Ascending aorta (tissue), 2 donors: ENCODE results near the gene OR2T5. TPM values are rescaled to one million over a fixed set of nuclear protein-coding genes. Genes with fewer than 3 reads are reported as not detected.
"Not testable (repeated sequence)": the region's sequence is repeated elsewhere in the genome, so short reads cannot be mapped to it uniquely, and the experiment has no call there.

Experiments used
- DNase-seq, 2 donors: peaks; one replicate each; pipeline ENCODE4 v3.0.0-alpha.2; 2019; ENCODE audit warnings: low spot score in 2 of 2
- H3K27ac ChIP-seq, 2 donors: fragments of 200-600 bp; sonication (generic); one replicate each; pipeline ENCODE4 v1.5.1; 2016 to 2017; ENCODE audit warnings: mild to moderate bottlenecking in 1 of 2
- H3K27me3 ChIP-seq: fragments of 200-600 bp; sonication (generic); one replicate; pipeline ENCODE4 v1.5.1; 2017
- H3K36me3 ChIP-seq, 2 donors: fragments of 200-600 bp; sonication (generic); one replicate each; pipeline ENCODE4 v1.5.1; 2016
- H3K4me1 ChIP-seq, 2 donors: fragments of 200-600 bp; sonication (generic); one replicate each; pipeline ENCODE4 v1.5.1; 2016 to 2017; ENCODE audit warnings: mild to moderate bottlenecking in 1 of 2
- H3K4me3 ChIP-seq, 2 donors: fragments of 200-600 bp; sonication (generic); one replicate each; pipeline ENCODE4 v1.5.1; 2016 to 2017; ENCODE audit warnings: mild to moderate bottlenecking in 1 of 2
- H3K9me3 ChIP-seq, 2 donors: fragments of 200-600 bp; sonication (generic); one replicate each; pipeline ENCODE4 v1.5.1; 2016
- intact Hi-C: fragments of 100-400 bp; cut with DNase I; formaldehyde crosslinking; loops from one replicate; pipeline ENCODE4 v1.15.1; 2023
- total RNA-seq: library from RNA; depleted of rRNA; stranded (reverse); fragments of >200 nt; gene quantifications from one replicate; pipeline ENCODE4 v1.1.0, GENCODE V29; 2016

The OR2T5 gene
- total RNA-seq, result not detected

- H3K4me3 ChIP-seq, H3K36me3 ChIP-seq, H3K27ac ChIP-seq, H3K4me1 ChIP-seq, H3K27me3 ChIP-seq, DNase-seq, intact Hi-C loops, H3K9me3 ChIP-seq: not testable (repeated sequence)
These were observed at the start of gene OR2T5 for GRCh38 chr1:248488289-248488688. TSS of gene OR2T5 (plus strand) at chr1:248488589. CDS start at chr1:248488589, 0 bp downstream.

GRCh38 chr1:248438668-248439067 lies 49.7 kb upstream of the OR2T5 start:
- DNase-seq, H3K4me3 ChIP-seq, H3K4me1 ChIP-seq: not testable (repeated sequence)

DNA sequence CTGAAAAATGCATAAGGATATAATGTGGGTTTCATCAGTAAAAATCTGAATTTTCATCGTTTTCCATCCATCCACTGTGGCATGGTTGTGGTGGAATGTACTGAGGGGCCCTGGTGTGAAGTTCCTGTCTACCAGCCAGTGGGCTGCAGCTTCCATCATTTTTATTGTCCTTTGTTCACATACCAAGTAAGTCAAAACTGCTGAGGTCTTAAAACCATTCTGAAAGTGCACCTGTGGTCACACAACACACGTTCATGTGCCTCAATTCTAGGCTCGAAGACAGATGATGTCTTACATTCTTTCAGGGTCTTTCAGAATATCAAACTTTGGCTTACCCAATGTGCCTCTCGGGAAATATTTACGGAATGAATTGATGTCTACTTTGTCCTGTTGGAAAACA lies 49.1 kb upstream of the OR2T5 start:
- intact Hi-C loops, H3K4me3 ChIP-seq, H3K36me3 ChIP-seq, H3K27ac ChIP-seq, H3K27me3 ChIP-seq, H3K9me3 ChIP-seq, DNase-seq, H3K4me1 ChIP-seq: not testable (repeated sequence)

More at GRCh38 chr1:248438668-248439067, 49.7 kb upstream of the OR2T5 start:
- H3K9me3 ChIP-seq, H3K27ac ChIP-seq, intact Hi-C loops, H3K36me3 ChIP-seq, H3K27me3 ChIP-seq: not testable (repeated sequence)

DNA sequence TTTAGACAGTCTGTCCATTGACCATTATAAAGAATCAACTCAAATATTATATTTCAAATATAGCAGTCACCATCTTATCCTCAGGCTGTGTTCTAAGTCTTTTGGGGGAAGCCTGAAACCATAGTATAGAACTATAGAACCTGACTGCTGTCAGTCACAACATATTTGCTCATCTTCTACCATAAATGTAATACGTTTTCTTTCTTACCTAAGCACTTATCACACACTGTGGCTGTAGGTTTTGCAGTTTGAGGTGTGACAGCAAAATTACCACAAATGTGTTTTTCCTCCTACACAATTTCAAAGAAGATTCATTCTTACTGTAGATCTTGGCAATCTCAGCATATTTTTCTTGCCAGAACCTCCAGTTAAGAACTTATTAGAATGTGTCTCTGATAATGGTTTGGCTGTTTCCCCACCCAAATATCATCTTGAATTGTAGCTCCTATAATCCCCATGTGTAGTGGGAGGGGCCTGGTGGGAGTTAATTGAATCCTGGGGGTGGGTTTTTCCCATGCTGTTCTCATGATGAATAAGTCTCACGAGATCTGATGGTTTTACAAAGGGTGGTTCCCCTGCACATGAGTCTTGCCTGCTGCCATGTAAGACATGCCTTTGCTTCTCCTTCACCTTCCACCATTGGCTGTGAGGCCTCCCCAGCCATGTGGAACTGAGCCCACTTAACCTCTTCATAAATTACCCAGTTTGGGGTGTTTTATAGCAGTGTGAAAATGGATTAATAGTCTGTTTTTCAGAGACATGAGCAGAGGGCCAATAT lies 45.7 kb upstream of the OR2T5 start:
- H3K4me1 ChIP-seq, H3K27ac ChIP-seq, DNase-seq, H3K27me3 ChIP-seq, intact Hi-C loops, H3K4me3 ChIP-seq, H3K9me3 ChIP-seq, H3K36me3 ChIP-seq: not testable (repeated sequence)

DNA sequence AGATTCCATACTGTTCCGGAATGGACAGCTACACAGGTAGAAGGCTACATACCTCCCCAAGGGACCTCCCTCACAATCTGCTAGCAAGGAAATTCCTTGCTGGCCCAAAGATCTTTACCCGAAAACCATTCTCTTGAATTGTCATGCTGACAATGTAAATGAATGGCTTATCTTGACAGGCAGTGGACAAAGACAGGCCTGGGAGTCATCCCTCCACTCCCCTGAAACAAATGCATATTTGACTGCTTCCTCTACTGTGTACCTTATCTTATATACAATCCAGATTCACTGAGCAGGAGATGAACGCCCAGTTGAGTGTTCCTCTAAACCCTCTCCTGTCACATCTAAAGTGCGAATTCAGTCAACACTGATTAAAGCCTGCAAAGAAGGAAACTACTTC lies 43.8 kb upstream of the OR2T5 start:
- H3K4me1 ChIP-seq, intact Hi-C loops, DNase-seq, H3K9me3 ChIP-seq, H3K27ac ChIP-seq, H3K27me3 ChIP-seq, H3K4me3 ChIP-seq, H3K36me3 ChIP-seq: not testable (repeated sequence)

- H3K4me3 ChIP-seq, H3K4me1 ChIP-seq, H3K27ac ChIP-seq, H3K36me3 ChIP-seq, H3K9me3 ChIP-seq, H3K27me3 ChIP-seq, DNase-seq, intact Hi-C loops: not testable (repeated sequence)
These were observed 43.0 kb upstream of the OR2T5 start, which contains the start of gene OR2T2 for GRCh38 chr1:248445399-248445798. TSS of gene OR2T2 (plus strand) at chr1:248445637. CDS start at chr1:248452798, 7,161 bp downstream.

DNA sequence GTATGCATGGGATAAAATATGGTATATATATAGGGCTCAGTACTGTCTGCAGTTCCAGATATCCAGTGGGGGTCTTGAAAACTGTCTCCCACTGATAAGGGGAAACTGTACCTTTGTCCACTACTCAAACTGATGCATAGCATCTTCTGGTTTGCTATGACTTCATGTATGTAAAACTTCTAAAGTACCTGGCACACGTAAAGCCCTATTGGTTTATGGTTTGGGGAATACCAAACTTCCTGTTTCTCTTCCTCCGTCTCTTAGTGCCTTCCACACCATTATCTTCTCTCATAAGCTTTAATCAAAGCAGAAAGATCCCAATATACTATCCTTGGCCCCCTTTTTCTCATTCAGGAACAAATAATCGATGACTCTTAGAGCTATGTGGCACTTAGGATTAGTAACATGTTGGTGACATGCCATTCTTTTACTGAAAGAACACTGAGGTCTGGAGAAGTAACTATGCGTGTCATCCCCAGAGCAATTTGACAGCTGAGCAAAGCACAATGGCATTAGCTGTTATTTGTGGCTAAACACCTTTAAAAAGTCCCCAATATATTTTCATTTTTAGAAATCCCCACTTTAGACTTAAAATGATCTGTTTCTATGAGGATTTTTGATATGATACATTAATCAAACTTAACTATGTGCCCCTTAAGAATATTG lies 39.8 kb upstream of the OR2T5 start:
- H3K4me1 ChIP-seq, H3K36me3 ChIP-seq, H3K9me3 ChIP-seq, H3K27me3 ChIP-seq, H3K27ac ChIP-seq, H3K4me3 ChIP-seq, intact Hi-C loops, DNase-seq: not testable (repeated sequence)

DNA sequence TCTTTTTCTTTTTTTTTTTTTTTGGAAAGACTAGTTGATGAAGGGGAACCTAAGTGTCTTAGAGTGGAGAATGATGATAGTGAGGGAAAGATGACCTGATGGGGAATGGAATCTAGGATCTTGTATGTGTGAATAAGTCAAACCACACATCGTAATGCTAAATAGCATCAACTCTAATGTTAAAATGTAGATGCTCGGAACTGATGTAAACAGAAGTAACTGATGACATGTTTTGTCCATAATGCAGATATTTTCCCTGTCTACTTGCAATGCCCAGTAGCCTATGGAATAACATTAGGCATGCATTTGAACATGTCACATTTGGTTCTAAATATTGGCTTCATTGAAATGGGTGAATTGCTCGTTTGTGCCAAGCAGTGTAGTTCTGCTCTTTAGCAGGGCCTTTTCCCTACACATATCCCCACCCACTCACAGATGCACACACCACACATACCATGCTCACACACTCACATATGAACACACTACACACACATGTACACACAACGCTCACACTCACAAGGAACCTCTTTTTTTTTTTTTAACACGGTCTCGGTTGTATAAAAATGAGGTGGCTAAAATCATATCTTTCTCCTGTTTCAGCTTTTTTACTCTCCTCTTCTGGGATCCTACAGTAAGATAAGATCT lies 38.4 kb upstream of the OR2T5 start:
- DNase-seq, H3K9me3 ChIP-seq, intact Hi-C loops, H3K4me1 ChIP-seq, H3K27me3 ChIP-seq, H3K4me3 ChIP-seq, H3K36me3 ChIP-seq, H3K27ac ChIP-seq: not testable (repeated sequence)

GRCh38 chr1:248450466-248451145 lies 37.8 kb upstream of the OR2T5 start:
- H3K4me3 ChIP-seq, H3K36me3 ChIP-seq, H3K4me1 ChIP-seq, H3K27ac ChIP-seq, intact Hi-C loops, H3K27me3 ChIP-seq, DNase-seq, H3K9me3 ChIP-seq: not testable (repeated sequence)

GRCh38 chr1:248453619-248454018 lies 34.8 kb upstream of the OR2T5 start:
- intact Hi-C loops, DNase-seq, H3K4me1 ChIP-seq: not testable (repeated sequence)

GRCh38 chr1:248455045-248455444 lies 33.3 kb upstream of the OR2T5 start:
- H3K4me1 ChIP-seq, H3K27ac ChIP-seq, H3K27me3 ChIP-seq, H3K36me3 ChIP-seq, H3K4me3 ChIP-seq, DNase-seq, H3K9me3 ChIP-seq, intact Hi-C loops: not testable (repeated sequence)

More at GRCh38 chr1:248453619-248454018, 34.8 kb upstream of the OR2T5 start:
- H3K27me3 ChIP-seq, H3K9me3 ChIP-seq, H3K4me3 ChIP-seq, H3K36me3 ChIP-seq, H3K27ac ChIP-seq: not testable (repeated sequence)

GRCh38 chr1:248456635-248457034 lies 31.8 kb upstream of the OR2T5 start:
- H3K4me3 ChIP-seq, intact Hi-C loops, H3K36me3 ChIP-seq, H3K27ac ChIP-seq, DNase-seq, H3K27me3 ChIP-seq, H3K4me1 ChIP-seq, H3K9me3 ChIP-seq: not testable (repeated sequence)

DNA sequence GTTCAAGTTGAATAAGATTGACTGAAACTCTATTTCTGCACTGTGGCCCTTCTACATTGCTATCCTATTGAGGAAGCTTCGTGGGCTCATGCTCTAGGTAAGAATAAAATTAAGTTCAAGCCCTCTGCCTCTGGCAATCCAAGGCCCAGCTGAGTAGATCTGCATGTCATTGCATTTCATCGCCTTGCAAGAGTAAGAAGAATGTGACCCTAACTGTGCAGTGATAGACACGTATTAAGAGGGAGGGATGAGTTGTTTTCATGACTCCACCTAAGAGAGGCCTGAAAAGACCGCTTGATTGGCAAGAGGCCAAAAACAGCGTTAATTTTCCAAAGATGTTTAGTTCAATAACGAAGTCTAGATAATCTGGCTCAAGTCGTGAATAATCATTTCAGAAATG lies 29.3 kb upstream of the OR2T5 start:
- H3K4me1 ChIP-seq, H3K36me3 ChIP-seq, intact Hi-C loops, H3K27ac ChIP-seq, DNase-seq, H3K27me3 ChIP-seq, H3K4me3 ChIP-seq, H3K9me3 ChIP-seq: not testable (repeated sequence)
